HG03135 (cell line): ENCODE results near the gene OBP2A.
"Not testable (repeated sequence)": the region's sequence is repeated elsewhere in the genome, so short reads cannot be mapped to it uniquely, and the experiment has no call there.

Experiments used
- ATAC-seq: cut with Tn5 transposase; IDR thresholded peaks from one replicate; pipeline ENCODE4 v1.9.1; 2021; ENCODE audit warnings: mild to moderate bottlenecking, moderate library complexity; ENCODE audit not compliant: unreplicated experiment

The OBP2A gene, protein sequence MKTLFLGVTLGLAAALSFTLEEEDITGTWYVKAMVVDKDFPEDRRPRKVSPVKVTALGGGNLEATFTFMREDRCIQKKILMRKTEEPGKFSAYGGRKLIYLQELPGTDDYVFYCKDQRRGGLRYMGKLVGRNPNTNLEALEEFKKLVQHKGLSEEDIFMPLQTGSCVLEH

DNA sequence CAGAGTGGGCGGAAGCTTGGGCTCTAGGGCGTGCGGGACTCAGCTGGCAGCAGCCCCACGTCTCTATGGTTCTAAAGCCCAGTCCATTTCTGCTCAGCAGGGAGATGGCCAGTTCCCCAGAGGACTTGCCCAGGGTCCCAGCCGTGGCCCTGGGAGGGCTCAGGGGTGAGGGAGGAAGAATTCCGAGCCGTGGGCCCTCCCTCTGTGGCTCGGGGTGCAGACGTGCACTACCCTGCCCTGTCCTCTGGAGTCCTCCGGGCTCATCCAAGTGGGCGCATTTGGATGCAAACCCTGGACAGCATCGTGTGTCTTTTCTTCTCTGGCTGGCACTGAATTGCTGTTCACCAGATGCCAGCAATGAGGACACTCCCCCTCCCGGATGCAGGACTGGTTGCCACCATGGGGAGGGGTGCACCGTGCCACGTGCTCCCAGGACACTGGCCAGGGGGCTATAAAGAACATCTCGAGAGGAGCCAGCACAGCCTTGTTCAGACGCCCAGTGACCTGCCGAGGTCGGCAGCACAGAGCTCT is at the start of gene OBP2A:
Gene OBP2A, plus strand, starts transcription at position 481 of the 531 bp plus-strand sequence. CDS start 55 bp downstream, outside the sequence.
- not testable (repeated sequence) for ATAC-seq

GRCh38 chr9:135498381-135499126 is 47.4 kb upstream of the OBP2A start:
- no peak for ATAC-seq

DNA sequence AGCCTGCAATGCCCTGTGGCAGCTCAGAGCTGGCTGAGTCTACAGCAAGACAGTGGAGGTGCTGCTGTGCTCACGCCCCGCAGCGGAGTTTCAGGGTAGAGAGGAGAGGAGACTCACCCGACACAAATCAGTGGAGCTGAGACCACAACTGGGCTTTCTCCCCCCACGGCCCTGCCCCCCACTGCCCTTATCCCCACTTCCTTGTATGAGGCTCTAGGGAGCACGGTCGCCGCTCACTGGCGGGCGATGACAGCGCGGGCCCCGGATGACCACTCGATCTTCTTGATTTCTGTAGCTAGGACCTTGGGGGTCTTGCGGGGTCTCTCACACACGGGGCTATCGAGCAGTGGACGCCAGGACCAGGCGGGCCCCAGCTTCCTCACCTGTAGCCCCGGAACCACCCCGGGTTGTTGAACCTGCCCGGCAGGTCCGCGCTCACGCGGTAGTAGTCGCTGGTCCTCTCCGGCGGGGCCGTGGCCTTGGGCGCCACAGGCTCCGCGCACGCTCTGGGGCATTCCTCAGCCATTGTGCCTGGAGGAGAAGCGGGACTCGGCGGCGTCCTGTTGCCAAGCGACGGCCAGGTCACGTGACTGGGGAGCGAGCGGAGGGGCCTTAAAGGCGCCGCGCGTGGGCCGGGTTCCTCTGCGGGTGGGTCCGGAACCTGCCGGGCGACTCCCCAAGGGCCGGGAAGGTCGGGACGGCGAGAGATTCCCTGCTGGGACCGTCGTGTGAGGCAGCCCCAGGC is 46.4 kb upstream of the OBP2A start:
- peak; percentile 39 for ATAC-seq

DNA sequence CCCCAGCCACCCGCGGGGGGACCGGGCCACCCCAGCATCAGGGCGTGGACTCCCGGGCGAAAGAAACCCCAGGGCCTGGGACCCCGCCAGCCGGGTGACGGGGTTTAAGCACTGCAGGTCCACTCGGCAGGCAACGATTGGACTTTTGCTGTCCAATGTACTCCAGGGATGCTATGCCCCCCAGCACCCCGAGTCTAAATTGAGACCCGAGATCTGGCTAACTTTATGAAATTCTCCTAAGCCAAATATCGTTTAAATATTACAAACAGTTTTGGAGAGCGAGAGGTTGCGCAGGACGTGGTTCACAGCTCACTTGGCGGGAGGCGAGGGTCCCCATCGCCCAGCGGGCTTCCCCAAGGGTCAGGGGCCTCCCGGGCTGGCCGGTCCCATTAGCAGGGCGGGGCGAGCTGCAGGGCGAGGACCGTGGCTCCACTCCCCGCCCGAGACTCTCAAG is 45.8 kb upstream of the OBP2A start:
- peak; percentile 9 for ATAC-seq

DNA sequence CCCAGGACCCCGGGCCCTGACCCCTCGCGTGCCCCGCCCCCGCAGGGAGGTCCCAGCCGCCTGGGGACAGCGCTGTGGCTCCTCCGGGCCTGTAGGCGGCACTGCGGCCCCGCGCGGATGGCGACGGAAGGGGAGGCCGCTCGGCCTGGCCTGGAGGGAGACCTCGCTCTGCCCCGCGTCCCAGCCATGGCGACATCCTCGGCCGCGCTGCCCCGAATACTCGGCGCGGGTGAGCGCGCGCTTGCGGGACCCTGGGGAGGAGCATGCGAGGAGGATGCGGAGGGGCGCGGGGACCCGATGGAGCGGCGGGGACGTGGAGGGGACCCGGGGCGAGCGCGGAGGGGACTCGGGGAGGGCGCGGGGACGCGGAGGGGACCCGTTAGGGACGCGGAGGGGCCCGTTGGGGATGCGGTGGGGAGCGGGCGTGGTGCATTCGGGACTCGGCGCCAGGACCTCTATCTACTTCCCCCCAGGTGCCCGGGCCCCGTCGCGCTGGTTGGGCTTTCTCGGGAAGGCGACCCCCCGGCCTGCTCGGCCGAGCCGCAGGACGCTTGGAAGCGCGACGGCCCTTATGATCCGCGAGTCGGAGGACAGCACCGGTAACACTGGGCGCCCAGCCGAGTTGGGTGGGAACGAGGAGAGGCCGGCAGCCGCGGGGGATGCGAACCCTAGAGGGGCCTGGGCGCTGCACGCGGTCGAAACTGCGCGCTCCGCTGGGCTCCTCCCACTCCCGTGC is 45.2 kb upstream of the OBP2A start, which contains the start of gene MRPS2:
Gene MRPS2, plus strand, starts transcription at position 158 of the 736 bp plus-strand sequence. Its CDS starts 29 bp downstream, at position 187.
- peak; percentile 80 for ATAC-seq

GRCh38 chr9:135501261-135502167 is 44.4 kb upstream of the OBP2A start:
- no peak for ATAC-seq

DNA sequence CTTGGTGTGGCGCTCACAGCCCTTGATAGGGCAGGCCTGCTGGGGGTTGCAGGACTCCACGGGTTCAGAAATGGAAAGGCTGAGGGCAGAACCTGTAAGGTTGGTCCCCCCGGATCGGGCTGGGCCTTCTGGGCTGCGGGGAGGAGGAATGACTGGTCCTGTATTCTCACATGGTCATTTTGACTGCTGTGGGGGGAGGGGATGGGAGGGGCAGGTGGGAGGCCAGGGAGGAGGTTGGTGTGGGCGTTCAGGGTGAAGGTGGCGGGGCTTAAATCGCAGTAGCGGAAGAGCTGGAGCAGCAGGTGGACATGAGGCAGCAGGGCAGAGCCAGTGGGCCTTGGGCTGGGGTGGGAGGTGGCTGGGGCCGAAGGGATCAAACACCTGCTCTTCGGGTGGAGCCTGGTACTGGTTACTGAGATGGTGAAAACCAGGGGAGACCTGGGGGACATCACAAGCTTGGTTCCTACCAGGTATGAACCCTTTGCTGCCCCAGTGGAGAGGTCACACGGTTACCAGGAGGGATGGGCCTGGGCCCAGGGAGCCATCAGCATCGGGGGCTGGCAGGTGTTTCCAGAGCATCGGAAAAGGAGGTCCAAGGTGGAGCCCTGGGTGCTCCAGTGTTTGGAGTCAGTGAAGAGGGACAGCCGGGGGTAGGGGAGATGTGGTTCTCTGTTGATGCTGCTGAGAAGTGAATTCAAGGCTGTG is 43.6 kb upstream of the OBP2A start:
- ATAC-seq: no peak

DNA sequence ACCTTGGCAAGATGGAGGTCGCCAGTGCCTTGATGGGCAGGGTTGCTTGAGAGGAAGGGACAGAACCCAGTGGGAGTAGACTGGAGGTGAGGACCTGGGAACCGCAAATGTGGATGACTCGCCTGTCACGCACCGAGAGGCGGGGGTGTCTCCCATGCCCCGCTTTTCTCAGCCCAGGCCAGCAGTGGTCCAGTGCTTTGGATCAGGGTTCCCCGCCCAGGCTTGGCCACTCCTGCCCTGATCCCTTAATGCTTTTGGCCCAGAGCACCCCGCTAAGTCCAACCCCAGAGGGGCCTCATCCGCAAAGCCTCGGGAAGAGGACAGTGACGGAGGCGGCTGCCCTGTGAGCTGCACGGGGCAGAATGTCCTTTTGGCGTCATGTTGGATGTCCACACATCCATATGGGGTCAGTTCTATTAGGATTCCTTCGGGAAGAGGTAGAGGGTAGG is 43.0 kb upstream of the OBP2A start:
- no peak for ATAC-seq

- ATAC-seq: no peak
Measured at GRCh38 chr9:135503371-135504261, 42.3 kb upstream of the OBP2A start.

DNA sequence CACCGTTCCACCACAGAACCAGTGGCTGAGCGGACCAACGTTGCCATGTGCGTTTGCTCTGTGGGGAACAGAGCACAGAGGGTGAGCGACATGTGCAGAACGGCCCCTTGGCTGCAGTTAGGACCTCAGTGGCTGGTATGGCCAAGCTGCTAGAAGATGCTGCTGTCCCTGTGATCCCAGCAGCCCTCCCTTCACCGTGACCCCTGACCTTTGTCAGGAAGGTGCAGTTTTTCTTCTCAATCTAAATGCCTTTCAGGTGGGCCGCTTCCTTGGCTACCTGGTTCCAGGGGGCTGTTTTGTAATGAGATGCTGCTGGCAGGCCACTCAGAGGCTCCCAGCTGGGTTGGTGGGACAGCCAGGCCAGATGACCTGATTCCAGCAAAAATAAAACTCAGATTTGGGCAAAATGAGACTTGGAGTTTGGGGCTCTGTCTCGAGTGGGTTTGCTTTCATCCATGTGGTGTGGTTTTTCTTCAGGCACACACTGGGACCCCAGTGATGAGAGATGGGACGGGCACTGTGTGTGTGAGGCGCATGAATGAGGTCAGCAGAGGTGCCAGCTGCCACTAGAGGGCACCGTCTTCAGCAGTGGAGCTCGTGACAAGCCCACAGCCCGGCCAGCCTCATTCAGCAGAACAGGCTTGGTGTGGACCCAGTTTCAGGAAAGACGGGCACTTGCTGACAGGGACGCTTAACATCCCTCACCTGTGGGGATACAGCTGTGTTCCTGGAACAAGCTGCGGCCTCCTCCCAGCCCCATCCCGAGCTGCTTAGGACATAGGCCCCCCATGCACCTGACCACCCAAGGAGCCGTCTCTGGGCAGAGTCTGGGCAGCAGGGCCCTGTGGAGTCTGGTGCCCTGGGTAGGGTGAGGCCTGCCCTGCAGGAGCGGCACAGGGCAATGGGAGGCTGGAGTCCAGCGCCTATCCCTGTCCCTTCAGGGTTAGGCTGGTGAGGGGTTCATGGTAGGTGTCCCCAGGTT is 41.4 kb upstream of the OBP2A start:
- no peak for ATAC-seq

- no peak for ATAC-seq
Measured at GRCh38 chr9:135505406-135506187, 40.3 kb upstream of the OBP2A start.

DNA sequence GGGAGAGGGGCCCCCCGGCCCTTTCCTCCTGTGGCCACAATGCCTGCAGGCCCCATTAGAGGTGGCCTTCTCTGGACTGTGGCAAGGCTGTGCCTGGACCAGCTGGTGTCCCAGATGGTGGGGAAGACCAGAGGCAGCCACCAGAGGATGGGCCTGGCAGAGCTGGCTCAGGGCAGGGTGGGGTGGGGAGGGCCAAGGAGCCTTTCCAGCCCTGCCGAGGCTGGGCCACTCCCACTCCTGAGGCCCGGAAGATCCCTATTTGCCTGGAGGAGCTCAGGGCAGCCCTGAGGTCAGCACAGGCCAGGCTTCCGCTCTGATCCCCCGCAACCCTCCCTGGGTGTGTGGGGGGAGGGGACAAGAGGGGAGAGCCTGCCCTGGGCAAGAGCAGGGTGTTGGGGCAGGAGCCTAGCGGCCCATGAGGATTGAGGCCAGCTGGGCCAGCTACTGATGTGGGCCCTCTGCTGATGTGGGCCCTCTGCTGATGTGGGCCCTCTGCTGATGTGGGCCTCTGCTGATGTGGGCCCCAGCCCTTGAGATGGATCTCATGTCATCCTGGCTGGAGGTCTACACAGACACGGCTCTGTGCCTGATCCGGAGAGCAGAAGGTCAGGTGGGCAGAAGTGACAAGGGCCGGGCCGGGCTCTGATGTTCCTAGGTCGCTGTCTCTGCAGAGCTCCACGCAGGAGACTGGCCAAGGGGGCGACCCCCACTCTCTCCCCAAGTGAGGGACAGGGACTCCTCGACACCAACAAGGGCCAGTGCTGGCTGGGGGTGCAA is 39.4 kb upstream of the OBP2A start:
- ATAC-seq: no peak

- no peak for ATAC-seq
Measured at GRCh38 chr9:135507104-135508035, 38.6 kb upstream of the OBP2A start.

- no peak for ATAC-seq
Measured at GRCh38 chr9:135508211-135508820, 37.6 kb upstream of the OBP2A start.
